Measurements from ENCODE around the gene SOAT2. TPM values are rescaled to one million over a fixed set of nuclear protein-coding genes. Genes with fewer than 3 reads are reported as not detected.
A peak's percentile ranks its signal among the peaks of the same experiment; 100 is the strongest.

Gene SOAT2
- total and polyA plus RNA-seq, 2 of the 4 experiments (the other 2 are of a cell fraction) = 0.18 to 0.39 TPM

- H4K91ac ChIP-seq (ENCODE audit: insufficient read depth, low read depth, low read length) = peak overlapping the region; percentile 95
- H4K5ac ChIP-seq (ENCODE audit: low read depth, low read length) = peak overlapping the region; percentile 85
- H3K14ac ChIP-seq (replicated peaks; ENCODE audit: low read depth, low read length) = peak overlapping the region; percentile 79
- H3K9me3 ChIP-seq (ENCODE audit: control insufficient read depth, insufficient read depth, low read length) = no peaks in the 10 kb centered on the region
- POLR2A ChIA-PET (ENCODE audit: unreplicated experiment) = interaction anchor here (0.7 to 1.6 kb wide), 3 partner anchors 13 to 32 kb away, joined by 3 to 7 read pairs (median 5); partner anchors contain the start of genes IGFBP6 and SPRYD3
- H3K18ac ChIP-seq (ENCODE audit: low read depth, low read length) = peak overlapping the region; percentile 58
- H4K8ac ChIP-seq (ENCODE audit: low read depth in 2 of 2, low read length in 2 of 2) = peak overlapping the region; percentile 57 to 96
- H3K4me1 ChIP-seq (ENCODE audit: control insufficient read depth, insufficient read depth, low read length) = peaks cover 32% of the 10 kb centered on the region
- H3K56ac ChIP-seq (ENCODE audit: extremely low read depth, insufficient read depth, low read length) = peak overlapping the region; percentile 53
- DNase-seq = peak; percentile 81
- peak overlapping the region; percentile 74 for H2BK5ac ChIP-seq (ENCODE audit: low read depth, low read length, poor library complexity, severe bottlenecking)
- peaks cover 13% of the 10 kb centered on the region for H3K9me1 ChIP-seq (ENCODE audit: insufficient read depth, low read length)
- peak; percentile 70 for ATAC-seq (ENCODE audit: low read depth)
- peaks cover 46% of the 10 kb centered on the region for H3K36me3 ChIP-seq (ENCODE audit: control insufficient read depth, insufficient read depth, low read length)
- H3K27ac ChIP-seq (ENCODE audit: insufficient read depth, low read length) = peak overlapping the region; percentile 45
- H3K23ac ChIP-seq (ENCODE audit: low read depth, low read length) = peak overlapping the region; percentile 26; the same call in 1 of the 2 replicates
- peak overlapping the region; percentile 98 for H3K4ac ChIP-seq (ENCODE audit: low read depth, low read length)
- H3K9ac ChIP-seq (ENCODE audit: low read depth, low read length) = peak overlapping the region; percentile 33
- in situ Hi-C loops (cut with MboI; ENCODE audit: low sequenced_read_pairs) (loop anchor here (5.0 kb wide), 1 partner anchor 121 kb away; no protein-coding TSS in a partner anchor), dilution Hi-C loops (cut with HindIII; ENCODE audit: low sequenced_read_pairs, unreplicated experiment) (no loop called here), intact Hi-C loops (cut with micrococcal nuclease) (loop anchor here (1.0 kb wide), 2 partner anchors 33 to 124 kb away; no protein-coding TSS in a partner anchor)
- peak overlapping the region; percentile 90 for H2BK120ac ChIP-seq (ENCODE audit: low read depth, low read length)
- peak overlapping the region; percentile 89 for H2AK9ac ChIP-seq (replicated peaks; ENCODE audit: low read depth, low read length, poor library complexity)
- H3K4me3 ChIP-seq (ENCODE audit: insufficient read depth, low read depth, low read length) = no peak overlapping the region
- no TSS peak for BruUV-seq (replicated peaks)
- peak overlapping the region; percentile 89 for H2AFZ ChIP-seq (replicated peaks; ENCODE audit: low read length, poor library complexity)
- H3K79me1 ChIP-seq (ENCODE audit: low read depth in 1 of 2, low read length in 2 of 2) = peaks cover 2 to 56% of the 10 kb centered on the region in 2 experiments; a peak in 3 of 4 replicates
- 22% methylated on average over 5 of the region's 24 CpGs; no CpG with 5 or more reads in 1 of the 2 experiments for WGBS, 2 experiments (ENCODE audit: extremely low coverage in 2 of 2, insufficient read length in 1 of 2)
- no peaks in the 10 kb centered on the region for H3K27me3 ChIP-seq (ENCODE audit: control insufficient read depth, insufficient read depth, low read length)
- peak overlapping the region; percentile 82 for H2BK20ac ChIP-seq (ENCODE audit: low read depth, low read length)
- H3K4me2 ChIP-seq (ENCODE audit: low read depth, low read length) = no peak overlapping the region; the same call in 1 of the 2 replicates
- H2AK5ac ChIP-seq (ENCODE audit: low read depth, low read length) = peak overlapping the region; percentile 100
- peaks cover 9% of the 10 kb centered on the region for H4K20me1 ChIP-seq (ENCODE audit: insufficient read depth, low read length)
- peak overlapping the region; percentile 85; the same call in 1 of the 3 replicates for H2BK15ac ChIP-seq (ENCODE audit: low read depth, low read length)
- CTCF ChIA-PET = interaction anchor here (0.6 to 2.6 kb wide), 22 partner anchors 9 to 279 kb away, joined by 3 to 39 read pairs (median 4); partner anchors contain the start of genes AAAS, IGFBP6, SOAT2 and SPRYD3
- TF ChIP-seq CEBPB (IDR thresholded peaks at IDR 0.05; ENCODE audit: low read depth, low read length) (peak; percentile 75; the same call in 1 of the 2 replicates), MAZ (IDR thresholded peaks at IDR 0.05; ENCODE audit: borderline replicate concordance, low read depth, low read length) (peak; percentile 24; the same call in 1 of the 2 replicates), MAFK (IDR thresholded peaks at IDR 0.05; ENCODE audit: low read depth, low read length) (no peak), FOS (IDR thresholded peaks at IDR 0.05; ENCODE audit: low read depth, low read length) (no peak), CHD1 (IDR thresholded peaks at IDR 0.05; ENCODE audit: low read depth, low read length) (0 out of 2 replicates have a peak, but pooled peaks have one; percentile 48), ELK1 (IDR thresholded peaks at IDR 0.05; ENCODE audit: borderline replicate concordance, low read depth, low read length) (no peak), POLR2A (IDR thresholded peaks at IDR 0.05; ENCODE audit: low read depth, low read length) (no peak), RCOR1 (IDR thresholded peaks at IDR 0.05; ENCODE audit: insufficient replicate concordance, low read length) (no peak), RAD21 (IDR thresholded peaks at IDR 0.05; ENCODE audit: low read length) (peak; percentile 95), RFX5 (IDR thresholded peaks at IDR 0.05; ENCODE audit: low read depth, low read length) (no peak), NFE2L2 (IDR thresholded peaks at IDR 0.05; ENCODE audit: low read depth, low read length) (no peak), SMC3 (IDR thresholded peaks at IDR 0.05; ENCODE audit: low read depth, low read length) (peak; percentile 93), MXI1 (IDR thresholded peaks at IDR 0.05; ENCODE audit: borderline replicate concordance, low read depth, low read length) (no peak), CTCF (conservative IDR thresholded peaks at IDR 0.05; ENCODE audit: low read depth, low read length) (peak; percentile 94)
These were observed 37.0 kb upstream of the SOAT2 start for GRCh38 chr12:53065975-53066931.
